Endothelial cell of umbilical vein (primary cell): Measurements from ENCODE around the gene UROC1.

Experiments used
- CTCF ChIP-seq, 2 donors: IDR thresholded peaks; 1 replicate in 1 of 2; 2 replicates in 1 of 2; pipeline ENCODE4 v1.5.1; 2011; ENCODE audit warnings: low read length in 2 of 2, mild to moderate bottlenecking in 2 of 2, moderate library complexity in 2 of 2, control low read depth in 1 of 2, inconsistent platforms in 1 of 2, low read depth in 1 of 2; ENCODE audit not compliant: insufficient read depth in 1 of 2; ENCODE audit errors: extremely low read depth in 1 of 2
- EZH2 ChIP-seq: IDR thresholded peaks from 2 replicates; pipeline ENCODE4 v1.6.1; 2012; ENCODE audit warnings: borderline replicate concordance, low read depth, mild to moderate bottlenecking, moderate library complexity, low read length, inconsistent platforms; ENCODE audit not compliant: severe bottlenecking
- GATA2 ChIP-seq: IDR thresholded peaks from 2 replicates; pipeline ENCODE4 v1.7.0; 2011; ENCODE audit warnings: low read depth, mild to moderate bottlenecking, moderate library complexity, mixed read lengths, low read length; ENCODE audit not compliant: insufficient read length, insufficient read depth
- MAX ChIP-seq: IDR thresholded peaks from 2 replicates; pipeline ENCODE4 v1.6.1; 2011; ENCODE audit not compliant: insufficient read depth, insufficient read length
- POLR2A ChIP-seq: IDR thresholded peaks from 2 replicates; pipeline ENCODE4 v1.6.1; 2012; ENCODE audit warnings: low read depth, mild to moderate bottlenecking, control low read depth, low read length
- POLR2AphosphoS5 ChIP-seq: IDR thresholded peaks from 2 replicates; pipeline ENCODE4 v1.6.1; 2012; ENCODE audit warnings: low read depth, mild to moderate bottlenecking, control low read depth, low read length, moderate library complexity; ENCODE audit not compliant: insufficient read depth

- no peak for TF ChIP-seq CTCF (IDR thresholded peaks at IDR 0.05; ENCODE audit: extremely low read depth in 1 of 2, insufficient read depth in 1 of 2, low read depth in 1 of 2, low read length in 2 of 2)
- no peak for TF ChIP-seq GATA2
- no peak for TF ChIP-seq POLR2AphosphoS5
- TF ChIP-seq POLR2A, result no peak
- no peak for TF ChIP-seq MAX
- TF ChIP-seq EZH2, result no peak
Observed at GRCh38 chr3:126434931-126435411, 82.6 kb downstream of the UROC1 start.
